A549 (cell line): Measurements from ENCODE around the gene DMRTB1. TPM values are rescaled to one million over a fixed set of nuclear protein-coding genes. Genes with fewer than 3 reads are reported as not detected.

ENCODE experiments used
- ATAC-seq, 2 experiments: fragments of 200-7000 bp in 1 of 2; fragments of >200 bp in 1 of 2; cut with Nextera tagmentation in 1 of 2; cut with Tn5 transposase in 1 of 2; 3 replicates each; pipeline versions ENCODE4 v1.8.0 to v1.9.1; 2018 to 2020; ENCODE audit warnings: mild to moderate bottlenecking in 1 of 2, moderate library complexity in 1 of 2
- CTCF ChIA-PET: fragments of 300-600 bp; sonication (Branson Sonifier 250); formaldehyde crosslinking; extraction: SDS; loops from one replicate; lab custom pipeline; 2021; ENCODE audit warnings: antibody characterized with exemption, inconsistent platforms; lab: Yijun Ruan, JAX
- POLR2A ChIA-PET: fragments of 350-600 bp; formaldehyde crosslinking; extraction: SDS; loops from one replicate; lab custom pipeline; 2021; ENCODE audit warnings: antibody characterized with exemption, inconsistent platforms; lab: Yijun Ruan, JAX
- DNase-seq, 2 experiments: peaks; one replicate each; pipeline versions ENCODE4 v3.0.0 to v3.0.0-alpha.2; 2011 to 2016; ENCODE audit warnings: low read depth in 1 of 2, low spot score in 1 of 2
- FAIRE-seq: peaks from 2 replicates; lab custom pipeline; 2011; peaks lifted over from hg19 to GRCh38; lab: Jason Lieb, UNC
- H3K27ac ChIP-seq, 2 experiments: fragments of >200 bp; sonication (Bioruptor Twin); formaldehyde crosslinking; 3 replicates each; pipeline ENCODE4 v1.5.1; 2016 to 2017
- H3K4me1 ChIP-seq: fragments of >200 bp; sonication (Bioruptor Twin); formaldehyde crosslinking; 3 replicates; pipeline ENCODE4 v1.6.1; 2016
- H3K4me2 ChIP-seq: fragments of >200 bp; sonication (Bioruptor Twin); formaldehyde crosslinking; 3 replicates; pipeline ENCODE4 v1.6.1; 2016
- H3K4me3 ChIP-seq: fragments of >200 bp; sonication (Bioruptor Twin); formaldehyde crosslinking; 3 replicates; pipeline ENCODE4 v1.5.1; 2016
- H3K9me3 ChIP-seq: fragments of >200 bp; sonication (Bioruptor Twin); formaldehyde crosslinking; 3 replicates; pipeline ENCODE4 v1.6.1; 2016
- ATOH8 ChIP-seq: fragments of 250-450 bp; sonication (Bioruptor Pico); IDR thresholded peaks from 2 replicates; pipeline ENCODE4 v1.5.0; 2020; ENCODE audit warnings: low read depth, mild to moderate bottlenecking, moderate library complexity
- CHD4 ChIP-seq: fragments of 200-600 bp; sonication (generic); IDR thresholded peaks from 2 replicates; pipeline ENCODE4 v1.6.1; 2016; ENCODE audit warnings: antibody characterized with exemption, mild to moderate bottlenecking, borderline replicate concordance
- E2F6 ChIP-seq: IDR thresholded peaks from 2 replicates; pipeline ENCODE4 v1.6.1; 2012; ENCODE audit warnings: low read depth, borderline replicate concordance
- EHF ChIP-seq: fragments of 250-450 bp; sonication (Bioruptor Pico); IDR thresholded peaks from 2 replicates; pipeline ENCODE4 v1.5.0; 2020; ENCODE audit warnings: mild to moderate bottlenecking
- FOSL2 ChIP-seq, 2 experiments: fragments of 450-650 bp in 1 of 2; fragments of >200 bp in 1 of 2; sonication (Bioruptor Twin) in 1 of 2; formaldehyde crosslinking; IDR thresholded peaks; 2 replicates each; pipeline versions ENCODE4 v1.5.0 to v1.6.1; 2016 to 2020; ENCODE audit warnings: mild to moderate bottlenecking in 1 of 2, moderate library complexity in 1 of 2
- HEYL ChIP-seq: fragments of 250-450 bp; sonication (Bioruptor Pico); IDR thresholded peaks from 2 replicates; pipeline ENCODE4 v1.8.0; 2021; ENCODE audit warnings: mild to moderate bottlenecking, moderate library complexity
- HMGXB4 ChIP-seq: fragments of 250-450 bp; sonication (Bioruptor Pico); IDR thresholded peaks from 2 replicates; pipeline ENCODE4 v1.5.0; 2021; ENCODE audit warnings: mild to moderate bottlenecking, moderate library complexity, borderline replicate concordance
- HOXB13 ChIP-seq: fragments of 250-450 bp; sonication (Bioruptor Pico); IDR thresholded peaks from 2 replicates; pipeline ENCODE4 v1.5.0; 2020; ENCODE audit warnings: low read depth, mild to moderate bottlenecking, moderate library complexity
- JUN ChIP-seq, 2 experiments: fragments of >200 bp; sonication (Bioruptor Twin); formaldehyde crosslinking; IDR thresholded peaks; 2 replicates in 1 of 2; 3 replicates in 1 of 2; pipeline ENCODE4 v1.6.1; 2016 to 2017
- JUNB ChIP-seq: fragments of >200 bp; sonication (Bioruptor Twin); formaldehyde crosslinking; IDR thresholded peaks from 2 replicates; pipeline ENCODE4 v1.6.1; 2016
- MAX ChIP-seq: IDR thresholded peaks from 2 replicates; pipeline ENCODE4 v1.6.1; 2012
- MYC ChIP-seq: IDR thresholded peaks from 2 replicates; pipeline ENCODE4 v1.6.1; 2012; ENCODE audit warnings: mild to moderate bottlenecking, inconsistent platforms, low read length, improper control_type of control experiment, borderline replicate concordance
- NR3C1 ChIP-seq: fragments of >200 bp; sonication (Bioruptor Twin); formaldehyde crosslinking; IDR thresholded peaks from 3 replicates; pipeline ENCODE4 v1.6.1; 2017
- POLR2A ChIP-seq: IDR thresholded peaks from 2 replicates; pipeline ENCODE4 v1.6.1; 2012; ENCODE audit warnings: mild to moderate bottlenecking, low read length
- RAD21 ChIP-seq, 2 experiments: fragments of >200 bp in 1 of 2; sonication (Bioruptor Twin) in 1 of 2; formaldehyde crosslinking in 1 of 2; IDR thresholded peaks in 1 of 2; conservative IDR thresholded peaks in 1 of 2; 2 replicates in 1 of 2; 3 replicates in 1 of 2; pipeline ENCODE4 v1.6.1; 2012 to 2018; ENCODE audit warnings: inconsistent platforms in 1 of 2
- RARB ChIP-seq: fragments of 250-450 bp; sonication (Bioruptor Pico); IDR thresholded peaks from 2 replicates; pipeline ENCODE4 v1.8.0; 2021; ENCODE audit warnings: mild to moderate bottlenecking, moderate library complexity
- RCOR1 ChIP-seq: fragments of 150-350 bp; IDR thresholded peaks from 2 replicates; pipeline ENCODE4 v1.6.1; 2014; ENCODE audit warnings: antibody characterized with exemption, low read length, low read depth
- RFX5 ChIP-seq: fragments of 450-650 bp; IDR thresholded peaks from 2 replicates; pipeline ENCODE4 v1.7.1; 2014; ENCODE audit warnings: antibody characterized with exemption, mild to moderate bottlenecking, moderate library complexity
- RNF2 ChIP-seq: fragments of 200-600 bp; sonication (generic); IDR thresholded peaks from 2 replicates; pipeline ENCODE4 v1.6.1; 2016; ENCODE audit warnings: low read depth, mild to moderate bottlenecking, antibody characterized with exemption, moderate library complexity, borderline replicate concordance
- SMC3 ChIP-seq: fragments of >200 bp; sonication (Bioruptor Twin); formaldehyde crosslinking; IDR thresholded peaks from 3 replicates; pipeline ENCODE4 v1.6.1; 2018; ENCODE audit warnings: inconsistent platforms
- SREBF2 ChIP-seq: fragments of 450-650 bp; IDR thresholded peaks from 2 replicates; pipeline ENCODE4 v1.6.1; 2014; ENCODE audit warnings: mild to moderate bottlenecking, moderate library complexity
- TFCP2L1 ChIP-seq: fragments of 250-450 bp; sonication (Bioruptor Pico); IDR thresholded peaks from 2 replicates; pipeline ENCODE4 v1.5.0; 2021; ENCODE audit warnings: mild to moderate bottlenecking
- TP53 ChIP-seq: fragments of 250-450 bp; sonication (Bioruptor Pico); IDR thresholded peaks from 2 replicates; pipeline ENCODE4 v1.5.0; 2021; ENCODE audit warnings: mild to moderate bottlenecking, moderate library complexity
- ZC3H11A ChIP-seq: fragments of 450-650 bp; IDR thresholded peaks from 2 replicates; pipeline ENCODE4 v1.6.1; 2014; ENCODE audit warnings: antibody characterized with exemption, mild to moderate bottlenecking
- ZSCAN20 ChIP-seq: fragments of 250-450 bp; sonication (Bioruptor Pico); IDR thresholded peaks from 2 replicates; pipeline ENCODE4 v1.8.0; 2022; ENCODE audit warnings: mild to moderate bottlenecking, moderate library complexity
- WGBS: methylation state at CpG from one replicate; pipeline ENCODE4 v1.1.6; 2017; ENCODE audit errors: missing lambda C conversion rate; 5-methylcytosine and 5-hydroxymethylcytosine counted together
- polyA plus RNA-seq, 4 experiments: library from polyadenylated mRNA; depleted of rRNA in 3 of 4; stranded (reverse); fragments of >200 nt; fragmentation: RNase III in 1 of 4; extraction: RNeasy Plus Mini Kit Qiagen cat#74134 plus additional on column Dnase treatment in 1 of 4; gene quantifications; 2 replicates in 3 of 4; 3 replicates in 1 of 4; pipeline ENCODE4 v1.2.3, GENCODE V29; 2011 to 2017

Gene DMRTB1
- polyA plus RNA-seq, 2 of the 4 experiments (the other 2 are of a cell fraction): not detected

GRCh38 chr1:53510215-53510614 lies 51.0 kb downstream of the DMRTB1 start:
- no peak overlapping the region for H3K4me3 ChIP-seq
- DNase-seq: no peak
- WGBS: 40% methylated on average over 1 of the region's 7 CpGs
- H3K27ac ChIP-seq: no peak overlapping the region
- ATAC-seq: no peak
- ChIA-PET CTCF (interaction anchor here (1.1 kb wide), 1 partner anchor 8 kb away, joined by 4 read pairs; no protein-coding TSS in a partner anchor), POLR2A (no interaction called here)
- no peak for FAIRE-seq
- H3K9me3 ChIP-seq: no peaks in the 10 kb centered on the region
- H3K4me2 ChIP-seq: no peak overlapping the region
- peaks cover 11% of the 10 kb centered on the region; the same call in 2 of the 3 replicates for H3K4me1 ChIP-seq
- TF ChIP-seq ZC3H11A: no peak
- TF ChIP-seq RAD21 (conservative IDR thresholded peaks at IDR 0.05 in 1 of 2, IDR thresholded peaks at IDR 0.05 in 1 of 2): no peak
- TF ChIP-seq TP53 (CRISPR knock-in tag): no peak
- TF ChIP-seq E2F6: no peak
- TF ChIP-seq HOXB13 (CRISPR knock-in tag): no peak
- TF ChIP-seq JUN (IDR thresholded peaks at IDR 0.05): no peak
- TF ChIP-seq RCOR1: no peak

GRCh38 chr1:53511323-53511932 lies 52.2 kb downstream of the DMRTB1 start:
- H3K27ac ChIP-seq: 0 out of 6 replicates have a peak overlapping the region, but pooled peaks of 1 of the 2 experiments have one; percentile 28
- TF ChIP-seq ZSCAN20 (CRISPR knock-in tag): no peak
- TF ChIP-seq MYC: no peak
- no peak for TF ChIP-seq JUNB
- no peak for TF ChIP-seq TFCP2L1 (CRISPR knock-in tag)
- no peak for TF ChIP-seq MAX
- no peak for TF ChIP-seq NR3C1
- no peak for TF ChIP-seq HMGXB4 (CRISPR knock-in tag)
- TF ChIP-seq FOSL2 (IDR thresholded peaks at IDR 0.05): no peak
- no peak for TF ChIP-seq FOSL2 (CRISPR knock-in tag; IDR thresholded peaks at IDR 0.05)
- TF ChIP-seq SREBF2: no peak
- no peak for TF ChIP-seq CHD4
- no peak for TF ChIP-seq E2F6
- no peak for TF ChIP-seq RFX5
- TF ChIP-seq RNF2: no peak
- no peak for TF ChIP-seq ATOH8 (CRISPR knock-in tag)
- TF ChIP-seq EHF (CRISPR knock-in tag): no peak
- TF ChIP-seq RARB: no peak
- TF ChIP-seq HEYL (CRISPR knock-in tag): no peak
- no peak for TF ChIP-seq POLR2A
- no peak for TF ChIP-seq RAD21 (conservative IDR thresholded peaks at IDR 0.05 in 1 of 2, IDR thresholded peaks at IDR 0.05 in 1 of 2)
- TF ChIP-seq SMC3: no peak
- TF ChIP-seq, all 56 proteins: peak for 0
- Histone ChIP-seq H3K4me1 (peaks cover 11% of the 10 kb centered on the region; the same call in 2 of the 3 replicates), H3K4me2 (no peak overlapping the region), H3K4me3 (no peak overlapping the region), H3K9me3 (no peaks in the 10 kb centered on the region)
- no peak for FAIRE-seq
- ChIA-PET CTCF (no interaction called here), POLR2A (no interaction called here)
- ATAC-seq: no peak
- DNase-seq: no peak
- 74% methylated on average over 12 of the region's 13 CpGs for WGBS
